GM19239 (cell line): Measurements from ENCODE around the gene NTRK3.

ENCODE experiments used
- DNase-seq: peaks from one replicate; pipeline ENCODE4 v3.0.0; 2011; ENCODE audit warnings: low spot score; ENCODE audit not compliant: insufficient read length
- FAIRE-seq: peaks from 2 replicates; lab custom pipeline; 2011; peaks lifted over from hg19 to GRCh38; lab: Jason Lieb, UNC

Gene NTRK3

GRCh38 chr15:87959662-87960061, 296.9 kb downstream of the NTRK3 start:
- no peak for DNase-seq
- FAIRE-seq: no peak

- FAIRE-seq: no peak
These were observed 297.5 kb downstream of the NTRK3 start for GRCh38 chr15:87959080-87959479.

GRCh38 chr15:87955284-87955909, 301.1 kb downstream of the NTRK3 start:
- DNase-seq (no peak), FAIRE-seq (no peak)

More at GRCh38 chr15:87959080-87959479, 297.5 kb downstream of the NTRK3 start:
- DNase-seq: no peak

GRCh38 chr15:87954793-87955192, 301.7 kb downstream of the NTRK3 start:
- DNase-seq (no peak), FAIRE-seq (no peak)

- FAIRE-seq (no peak), DNase-seq (no peak)
These were observed 303.7 kb downstream of the NTRK3 start for GRCh38 chr15:87952736-87953287.

GRCh38 chr15:87949575-87950223, 306.8 kb downstream of the NTRK3 start:
- FAIRE-seq (no peak), DNase-seq (no peak)

- FAIRE-seq (no peak), DNase-seq (no peak)
These were observed 307.4 kb downstream of the NTRK3 start for GRCh38 chr15:87949151-87949574.

- DNase-seq (no peak), FAIRE-seq (no peak)
These were observed 309.0 kb downstream of the NTRK3 start for GRCh38 chr15:87947560-87947959.

- FAIRE-seq: no peak
- no peak for DNase-seq
These were observed 311.3 kb downstream of the NTRK3 start for GRCh38 chr15:87945246-87945645.

GRCh38 chr15:87944691-87945090, 311.8 kb downstream of the NTRK3 start:
- no peak for FAIRE-seq
- no peak for DNase-seq

- DNase-seq (no peak), FAIRE-seq (no peak)
These were observed 312.5 kb downstream of the NTRK3 start for GRCh38 chr15:87944050-87944449.

GRCh38 chr15:87943626-87944025, 312.9 kb downstream of the NTRK3 start:
- no peak for DNase-seq
- FAIRE-seq: no peak

GRCh38 chr15:87942316-87942715, 314.2 kb downstream of the NTRK3 start:
- DNase-seq (no peak), FAIRE-seq (no peak)

- FAIRE-seq: no peak
These were observed 314.9 kb downstream of the NTRK3 start for GRCh38 chr15:87941606-87942005.

GRCh38 chr15:87940768-87941167, 315.8 kb downstream of the NTRK3 start:
- no peak for FAIRE-seq
- no peak for DNase-seq

More at GRCh38 chr15:87941606-87942005, 314.9 kb downstream of the NTRK3 start:
- no peak for DNase-seq

- DNase-seq (no peak), FAIRE-seq (no peak)
These were observed 316.6 kb downstream of the NTRK3 start for GRCh38 chr15:87939848-87940457.

GRCh38 chr15:87938031-87938430, 318.5 kb downstream of the NTRK3 start:
- no peak for FAIRE-seq
- no peak for DNase-seq

- FAIRE-seq: no peak
- no peak for DNase-seq
These were observed 321.0 kb downstream of the NTRK3 start for GRCh38 chr15:87935583-87935982.

GRCh38 chr15:87931584-87931983, 325.0 kb downstream of the NTRK3 start:
- FAIRE-seq (no peak), DNase-seq (no peak)

GRCh38 chr15:87930457-87930856, 326.1 kb downstream of the NTRK3 start:
- FAIRE-seq (no peak), DNase-seq (no peak)

GRCh38 chr15:87929841-87930240, 326.7 kb downstream of the NTRK3 start:
- FAIRE-seq: no peak
- DNase-seq: no peak
